HL-60 (cell line): ENCODE results near the gene MMP10.

Experiments used
- DNase-seq, 2 experiments: peaks; one replicate each; pipeline ENCODE4 v3.0.0-alpha.2; 2010 to 2020; ENCODE audit warnings: low read depth in 1 of 2, low spot score in 1 of 2
- H3K27ac ChIP-seq: fragments of 250-450 bp; sonication (Bioruptor Pico); replicated peaks from 2 replicates; pipeline ENCODE4 v1.5.1; 2020; ENCODE audit warnings: mild to moderate bottlenecking, moderate library complexity
- H3K27me3 ChIP-seq: fragments of 250-450 bp; sonication (Bioruptor Pico); 2 replicates; pipeline ENCODE4 v1.5.1; 2021; ENCODE audit warnings: mild to moderate bottlenecking, moderate library complexity; ENCODE audit not compliant: insufficient read depth, poor library complexity, severe bottlenecking
- H3K4me3 ChIP-seq: replicated peaks from 2 replicates; pipeline ENCODE4 v1.5.1; 2011; ENCODE audit warnings: mild to moderate bottlenecking, control low read depth, low read length; ENCODE audit not compliant: insufficient read depth
- CTCF ChIP-seq: IDR thresholded peaks from one replicate; pipeline ENCODE4 v1.5.1; 2011; ENCODE audit warnings: low read length, control low read depth, inconsistent platforms; ENCODE audit not compliant: insufficient read depth
- GABPA ChIP-seq: IDR thresholded peaks from 2 replicates; pipeline ENCODE4 v1.6.1; 2012; ENCODE audit warnings: low read depth
- POLR2AphosphoS5 ChIP-seq: IDR thresholded peaks from 2 replicates; pipeline ENCODE4 v1.6.1; 2012; ENCODE audit warnings: low read depth
- REST ChIP-seq: IDR thresholded peaks from 2 replicates; pipeline ENCODE4 v1.6.1; 2012; ENCODE audit warnings: low read depth; ENCODE audit not compliant: insufficient replicate concordance
- SPI1 ChIP-seq: IDR thresholded peaks from 2 replicates; pipeline ENCODE4 v1.6.1; 2012; ENCODE audit warnings: low read depth, mild to moderate bottlenecking, borderline replicate concordance

MMP10 gene

GRCh38 chr11:102773386-102773785 lies 7.0 kb downstream of the MMP10 start:
- no peak overlapping the region for H3K27ac ChIP-seq
- DNase-seq, result no peak
- TF ChIP-seq SPI1, result no peak
- TF ChIP-seq GABPA, result no peak
- no peaks in the 10 kb centered on the region for H3K27me3 ChIP-seq
- no peak overlapping the region for H3K4me3 ChIP-seq

GRCh38 chr11:102771351-102771750 lies 9.1 kb downstream of the MMP10 start:
- DNase-seq, result no peak
- no peak overlapping the region for H3K4me3 ChIP-seq
- H3K27ac ChIP-seq, result no peak overlapping the region
- H3K27me3 ChIP-seq, result no peaks in the 10 kb centered on the region
- TF ChIP-seq POLR2AphosphoS5 (no peak), REST (no peak), CTCF (no peak), SPI1 (no peak), GABPA (no peak)

GRCh38 chr11:102770191-102770590 lies 10.2 kb downstream of the MMP10 start:
- no peak for DNase-seq
- TF ChIP-seq POLR2AphosphoS5 (no peak), CTCF (no peak)
- no peaks in the 10 kb centered on the region for H3K27me3 ChIP-seq
- H3K27ac ChIP-seq, result no peak overlapping the region
- no peak overlapping the region for H3K4me3 ChIP-seq

- DNase-seq, result no peak
- Histone ChIP-seq H3K27ac (no peak overlapping the region), H3K27me3 (peaks cover 6% of the 10 kb centered on the region), H3K4me3 (no peak overlapping the region)
- TF ChIP-seq POLR2AphosphoS5 (no peak), GABPA (no peak), REST (no peak), CTCF (no peak), SPI1 (no peak)
Observed at GRCh38 chr11:102767800-102768199, 12.6 kb downstream of the MMP10 start.
